NCI-H146 treated with DMSO at 0.1 percent for 48 hours (cell line): ENCODE data around the gene SMCO1.
"Not testable (repeated sequence)": the region's sequence is repeated elsewhere in the genome, so short reads cannot be mapped to it uniquely, and the experiment has no call there.

ENCODE experiments used
- DNase-seq: peaks from one replicate; lab custom pipeline; 2025; ENCODE audit not compliant: unreplicated experiment; lab: John Stamatoyannopoulos, UW

SMCO1 gene

GRCh38 chr3:196523841-196524240, 8.7 kb upstream of the SMCO1 start:
- no peak for DNase-seq

- DNase-seq: not testable (repeated sequence)
These were observed 6.1 kb upstream of the SMCO1 start for GRCh38 chr3:196521291-196521690.

GRCh38 chr3:196519718-196520082, 4.6 kb upstream of the SMCO1 start:
- DNase-seq: no peak

- DNase-seq: no peak
These were observed 4.0 kb upstream of the SMCO1 start for GRCh38 chr3:196518966-196519717.

- peak; percentile 38 for DNase-seq
These were observed 2.8 kb upstream of the SMCO1 start for GRCh38 chr3:196517919-196518318.

GRCh38 chr3:196517162-196517800, 2.1 kb upstream of the SMCO1 start:
- DNase-seq: no peak

GRCh38 chr3:196514350-196514716, 813 bp downstream of the SMCO1 start:
- no peak for DNase-seq

GRCh38 chr3:196513697-196514349, 1.3 kb downstream of the SMCO1 start:
- DNase-seq: no peak

GRCh38 chr3:196511646-196512425, 3.3 kb downstream of the SMCO1 start:
- not testable (repeated sequence) for DNase-seq

GRCh38 chr3:196511108-196511507, 4.0 kb downstream of the SMCO1 start:
- not testable (repeated sequence) for DNase-seq

GRCh38 chr3:196506687-196507086, 8.5 kb downstream of the SMCO1 start:
- DNase-seq: no peak

- DNase-seq: no peak
These were observed 10.6 kb downstream of the SMCO1 start for GRCh38 chr3:196504556-196504955.

GRCh38 chr3:196504077-196504398, 11.1 kb downstream of the SMCO1 start:
- DNase-seq: not testable (repeated sequence)

GRCh38 chr3:196503196-196504076, 11.7 kb downstream of the SMCO1 start, which contains the start of gene RNF168:
Gene RNF168, minus strand, starts transcription at chr3:196503768. Its CDS starts 595 bp downstream, at chr3:196503173.
- DNase-seq: peak; percentile 87

- DNase-seq: no peak
These were observed 12.4 kb downstream of the SMCO1 start for GRCh38 chr3:196502775-196503195.

- DNase-seq: no peak
These were observed 13.7 kb downstream of the SMCO1 start for GRCh38 chr3:196501316-196502044.

GRCh38 chr3:196499807-196500524, 15.2 kb downstream of the SMCO1 start:
- no peak for DNase-seq

GRCh38 chr3:196499061-196499460, 16.1 kb downstream of the SMCO1 start:
- DNase-seq: no peak

- no peak for DNase-seq
These were observed 16.8 kb downstream of the SMCO1 start for GRCh38 chr3:196498297-196498696.
